ENCODE data around the gene BANP.

GRCh38 chr16:87963400-87963799, 12.2 kb downstream of the BANP start:
- TF ChIP-seq ZNF433 (tag by site-specific recombination; IDR thresholded peaks at IDR 0.05; ENCODE audit: low read depth) = no peak
- no peak for TF ChIP-seq ZNF48 (tag by site-specific recombination; IDR thresholded peaks at IDR 0.05)
- TF ChIP-seq, protein P1, sequence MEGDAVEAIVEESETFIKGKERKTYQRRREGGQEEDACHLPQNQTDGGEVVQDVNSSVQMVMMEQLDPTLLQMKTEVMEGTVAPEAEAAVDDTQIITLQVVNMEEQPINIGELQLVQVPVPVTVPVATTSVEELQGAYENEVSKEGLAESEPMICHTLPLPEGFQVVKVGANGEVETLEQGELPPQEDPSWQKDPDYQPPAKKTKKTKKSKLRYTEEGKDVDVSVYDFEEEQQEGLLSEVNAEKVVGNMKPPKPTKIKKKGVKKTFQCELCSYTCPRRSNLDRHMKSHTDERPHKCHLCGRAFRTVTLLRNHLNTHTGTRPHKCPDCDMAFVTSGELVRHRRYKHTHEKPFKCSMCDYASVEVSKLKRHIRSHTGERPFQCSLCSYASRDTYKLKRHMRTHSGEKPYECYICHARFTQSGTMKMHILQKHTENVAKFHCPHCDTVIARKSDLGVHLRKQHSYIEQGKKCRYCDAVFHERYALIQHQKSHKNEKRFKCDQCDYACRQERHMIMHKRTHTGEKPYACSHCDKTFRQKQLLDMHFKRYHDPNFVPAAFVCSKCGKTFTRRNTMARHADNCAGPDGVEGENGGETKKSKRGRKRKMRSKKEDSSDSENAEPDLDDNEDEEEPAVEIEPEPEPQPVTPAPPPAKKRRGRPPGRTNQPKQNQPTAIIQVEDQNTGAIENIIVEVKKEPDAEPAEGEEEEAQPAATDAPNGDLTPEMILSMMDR (tag by site-specific recombination; IDR thresholded peaks at IDR 0.05) = no peak
- TF ChIP-seq ZNF416 (tag by site-specific recombination; IDR thresholded peaks at IDR 0.05) = no peak
